Adrenal gland (tissue), 12 donors: ENCODE data around the gene PSMD5. TPM values are rescaled to one million over a fixed set of nuclear protein-coding genes. Genes with fewer than 3 reads are reported as not detected.

Experiments
- DNase-seq, 7 donors: peaks; one replicate each; pipeline ENCODE4 v3.0.0-alpha.2; 2019 to 2020
- H3K27ac ChIP-seq, 5 donors: fragments of 200-600 bp; sonication (generic) in 4 of 5; 1 replicate in 3 of 5; 2 replicates in 2 of 5; pipeline versions ENCODE4 v1.5.1 to v1.8.0; 2016 to 2020; ENCODE audit warnings: mild to moderate bottlenecking in 1 of 5
- H3K27me3 ChIP-seq: fragments of 200-600 bp; 2 replicates; pipeline ENCODE4 v1.8.0; 2021
- H3K36me3 ChIP-seq, 2 donors: fragments of 200-600 bp; replicated peaks in 1 of 2; 1 replicate in 1 of 2; 2 replicates in 1 of 2; pipeline versions ENCODE4 v1.5.1 to v1.8.0; 2018 to 2022
- H3K4me1 ChIP-seq, 2 donors: fragments of 200-600 bp; replicated peaks in 1 of 2; 1 replicate in 1 of 2; 2 replicates in 1 of 2; pipeline versions ENCODE4 v1.5.1 to v1.8.0; 2018 to 2021
- H3K4me3 ChIP-seq, 4 donors: fragments of 200-600 bp; sonication (generic) in 3 of 4; one replicate each; pipeline ENCODE4 v1.5.1; 2016 to 2018
- H3K9me3 ChIP-seq, 3 donors: fragments of 200-600 bp; sonication (generic) in 1 of 3; replicated peaks in 1 of 3; 1 replicate in 2 of 3; 2 replicates in 1 of 3; pipeline versions ENCODE4 v1.5.1 to v1.8.0; 2016 to 2021
- CTCF ChIP-seq, 6 experiments: fragments of 450-650 bp in 4 of 6; fragments of 200-600 bp in 2 of 6; sonication (generic) in 1 of 6; IDR thresholded peaks; 1 replicate in 5 of 6; 2 replicates in 1 of 6; pipeline versions ENCODE4 v1.5.1 to v1.8.0; 2016 to 2021; ENCODE audit warnings: antibody characterized with exemption in 6 of 6, mild to moderate bottlenecking in 2 of 6, moderate library complexity in 1 of 6
- POLR2A ChIP-seq, 2 donors: fragments of 450-650 bp; IDR thresholded peaks; one replicate each; pipeline ENCODE4 v1.6.1; 2017; ENCODE audit warnings: antibody characterized with exemption in 2 of 2, mild to moderate bottlenecking in 2 of 2, moderate library complexity in 1 of 2
- WGBS, 4 donors: extraction: QIAGEN DNeasy Blood & Tissue Kit in 2 of 4; methylation state at CpG; one replicate each; pipeline versions ENCODE4 v1.1.5 to v1.1.7; 2013 to 2017; 5-methylcytosine and 5-hydroxymethylcytosine counted together
- intact Hi-C, 2 donors: fragments of 100-400 bp; cut with DNase I; formaldehyde crosslinking; loops; one replicate each; pipeline versions ENCODE4 v1.14.1 to v1.15.0; 2022 to 2023
- polyA plus RNA-seq, 3 donors: library from polyadenylated mRNA; stranded (reverse); fragments of 200-250 nt in 2 of 3; fragments of 350-450 nt in 1 of 3; fragmentation: Illumina TruSeq in 1 of 3; extraction: RNeasy Lipid Tissue Mini Kit (QIAGEN cat#74804) in 1 of 3; gene quantifications; one replicate each; pipeline ENCODE4 v1.2.3, GENCODE V29; 2013 to 2014
- total RNA-seq, 9 donors: library from RNA; depleted of rRNA in 4 of 9; stranded (reverse); fragments of >200 nt in 4 of 9; fragments of 120-200 nt in 1 of 9; fragmentation: NEBNext Ultra II Directional in 1 of 9; extraction: Animal tissue kit (Norgen Biotek cat#: 25700) in 1 of 9; gene quantifications; one replicate each; pipeline versions ENCODE4 v1.1.0 to v1.2.4, GENCODE V29; 2013 to 2023
- donor health status: healthy with polysubstance abuse.
- donor health status: Bipolar disorder and iron deficiency.
- donor health status: DM: yes; HTN: yes; CAD: no.
- donor health status: DM: no; HTN: no; CAD: no.
- donor health status: DM: no; HTN: no; CAD: no.
- donor health status: DM: yes; HTN: yes; CAD: no.

The PSMD5 gene
- total and polyA plus RNA-seq, 12 donors = 15.6 to 78.8 (median 46.0) TPM

- no peaks in the 10 kb centered on the region for H3K27me3 ChIP-seq
- H3K4me1 ChIP-seq = peaks cover 0 to 4% of the 10 kb centered on the region in 2 donors
- H3K27ac ChIP-seq = no peak overlapping the region
- no peaks in the 10 kb centered on the region for H3K36me3 ChIP-seq
- no peaks in the 10 kb centered on the region for H3K9me3 ChIP-seq
- TF ChIP-seq CTCF (IDR thresholded peaks at IDR 0.05) = no peak
- intact Hi-C loops = no loop called here
- H3K4me3 ChIP-seq = no peak overlapping the region
- WGBS, 4 donors = 63 to 74% (median 67%) methylated on average over 5 of the region's 5 CpGs
- no peak for DNase-seq
These were observed 43.2 kb upstream of the PSMD5 start for GRCh38 chr9:120885958-120886357.

GRCh38 chr9:120885457-120885856 lies 42.7 kb upstream of the PSMD5 start:
- Histone ChIP-seq H3K4me1 (peaks cover 0 to 4% of the 10 kb centered on the region in 2 donors), H3K36me3 (no peaks in the 10 kb centered on the region), H3K9me3 (no peaks in the 10 kb centered on the region), H3K27ac (no peak overlapping the region), H3K27me3 (no peaks in the 10 kb centered on the region), H3K4me3 (no peak overlapping the region)
- TF ChIP-seq POLR2A (IDR thresholded peaks at IDR 0.05) = no peak
- 55 to 74% (median 61%) methylated on average over 3 of the region's 3 CpGs for WGBS, 4 donors
- intact Hi-C loops = no loop called here
- no peak for DNase-seq

GRCh38 chr9:120883608-120883996 lies 40.9 kb upstream of the PSMD5 start:
- Histone ChIP-seq H3K9me3 (no peaks in the 10 kb centered on the region), H3K27ac (no peak overlapping the region), H3K4me1 (peaks cover 0 to 4% of the 10 kb centered on the region in 2 donors), H3K36me3 (no peaks in the 10 kb centered on the region), H3K4me3 (no peak overlapping the region), H3K27me3 (no peaks in the 10 kb centered on the region)
- WGBS, 4 donors = 67 to 83% (median 72%) methylated on average over 3 of the region's 3 CpGs
- intact Hi-C loops = no loop called here
- DNase-seq = no peak
- TF ChIP-seq CTCF (IDR thresholded peaks at IDR 0.05) = no peak
- TF ChIP-seq POLR2A (IDR thresholded peaks at IDR 0.05) = no peak

GRCh38 chr9:120882935-120883607 lies 40.3 kb upstream of the PSMD5 start:
- peaks cover 0 to 5% of the 10 kb centered on the region in 2 donors for H3K4me1 ChIP-seq
- intact Hi-C loops = no loop called here

More at GRCh38 chr9:120882935-120883607, 40.3 kb upstream of the PSMD5 start:
- 70 to 79% (median 74%) methylated on average over 10 of the region's 10 CpGs for WGBS, 4 donors
- TF ChIP-seq CTCF (IDR thresholded peaks at IDR 0.05) = no peak
- TF ChIP-seq POLR2A (IDR thresholded peaks at IDR 0.05) = no peak
- Histone ChIP-seq H3K36me3 (no peaks in the 10 kb centered on the region), H3K9me3 (no peaks in the 10 kb centered on the region), H3K27ac (no peak overlapping the region), H3K4me3 (no peak overlapping the region), H3K27me3 (no peaks in the 10 kb centered on the region)
- DNase-seq = no peak
